Heart left ventricle (tissue), 13 donors: ENCODE measurements around the gene ZNF782.

ENCODE experiments used
- CTCF ChIP-seq, 12 donors: fragments of 200-600 bp; sonication (generic) in 4 of 12; IDR thresholded peaks; one replicate each; pipeline versions ENCODE4 v1.5.0 to v1.8.0; 2018 to 2022; ENCODE audit warnings: antibody characterized with exemption in 12 of 12, mild to moderate bottlenecking in 5 of 12
- POLR2A ChIP-seq, 2 donors: fragments of 450-650 bp; IDR thresholded peaks; one replicate each; pipeline ENCODE4 v1.6.1; 2017; ENCODE audit warnings: antibody characterized with exemption in 2 of 2, mild to moderate bottlenecking in 2 of 2, moderate library complexity in 2 of 2
- donor health status: ischemic (EF 13 %, LVEDD 7.1; RV severe dilation, severe dysfunction).
- donor health status: DM: no; HTN: yes; CAD: no.
- donor health status: DM: no; HTN: no; CAD: no.
- donor health status: ischemic (EF 25% LVEDD 6.9; RV normal size, moderate dysfunction).
- donor health status: ischemic (EF 25% LVEDD 5.7; RV mildly dilated, moderate dysfunction).
- donor health status: ischemic (EF 35%, LVEDD 5.7; RV mildly dilated, moderate dysfunction).
- donor health status: nonischemic (EF 11% LVEDD 7.7; RV severe dilation, severe dysfunction).
- donor health status: DM: yes; HTN: yes; CAD: no.
- donor health status: PGD.
- donor health status: ischemic (EF 29% LVEDD 5.4; RV normal size, mild dysfunction).
- donor health status: nonischemic (EF 23%, LVEDD 6.1; RV moderate dilation, normal function).

- TF ChIP-seq POLR2A (IDR thresholded peaks at IDR 0.05) (no peak), CTCF (IDR thresholded peaks at IDR 0.05) (no peak)
Observed at GRCh38 chr9:96782235-96782634, 72.1 kb downstream of the ZNF782 start.
